ENCODE data around the gene RPF1.

- TF ChIP-seq CTCF (IDR thresholded peaks at IDR 0.05) (no peak), SMAD4 (CRISPR knock-in tag; IDR thresholded peaks at IDR 0.05) (no peak)
Measured at GRCh38 chr1:84492726-84493125, 13.7 kb downstream of the RPF1 start.

Measured in WTC11 (cell line).